HL-60 (cell line): ENCODE data around the gene RCAN3.
"Not testable (repeated sequence)": the region's sequence is repeated elsewhere in the genome, so short reads cannot be mapped to it uniquely, and the experiment has no call there.

ENCODE experiments used
- DNase-seq, 2 experiments: peaks; one replicate each; pipeline ENCODE4 v3.0.0-alpha.2; 2010 to 2020; ENCODE audit warnings: low read depth in 1 of 2, low spot score in 1 of 2
- H3K27ac ChIP-seq: fragments of 250-450 bp; sonication (Bioruptor Pico); replicated peaks from 2 replicates; pipeline ENCODE4 v1.5.1; 2020; ENCODE audit warnings: mild to moderate bottlenecking, moderate library complexity
- H3K27me3 ChIP-seq: fragments of 250-450 bp; sonication (Bioruptor Pico); 2 replicates; pipeline ENCODE4 v1.5.1; 2021; ENCODE audit warnings: mild to moderate bottlenecking, moderate library complexity; ENCODE audit not compliant: insufficient read depth, poor library complexity, severe bottlenecking
- H3K4me3 ChIP-seq: replicated peaks from 2 replicates; pipeline ENCODE4 v1.5.1; 2011; ENCODE audit warnings: mild to moderate bottlenecking, control low read depth, low read length; ENCODE audit not compliant: insufficient read depth
- GABPA ChIP-seq: IDR thresholded peaks from 2 replicates; pipeline ENCODE4 v1.6.1; 2012; ENCODE audit warnings: low read depth
- POLR2AphosphoS5 ChIP-seq: IDR thresholded peaks from 2 replicates; pipeline ENCODE4 v1.6.1; 2012; ENCODE audit warnings: low read depth
- SPI1 ChIP-seq: IDR thresholded peaks from 2 replicates; pipeline ENCODE4 v1.6.1; 2012; ENCODE audit warnings: low read depth, mild to moderate bottlenecking, borderline replicate concordance
- TF ChIP-seq, protein P1 (sequence below): IDR thresholded peaks from one replicate; pipeline ENCODE4 v1.5.1; 2011; ENCODE audit warnings: low read length, control low read depth, inconsistent platforms; ENCODE audit not compliant: insufficient read depth
- TF ChIP-seq, protein P2 (sequence below): IDR thresholded peaks from 2 replicates; pipeline ENCODE4 v1.6.1; 2012; ENCODE audit warnings: low read depth; ENCODE audit not compliant: insufficient replicate concordance

Gene RCAN3

DNA sequence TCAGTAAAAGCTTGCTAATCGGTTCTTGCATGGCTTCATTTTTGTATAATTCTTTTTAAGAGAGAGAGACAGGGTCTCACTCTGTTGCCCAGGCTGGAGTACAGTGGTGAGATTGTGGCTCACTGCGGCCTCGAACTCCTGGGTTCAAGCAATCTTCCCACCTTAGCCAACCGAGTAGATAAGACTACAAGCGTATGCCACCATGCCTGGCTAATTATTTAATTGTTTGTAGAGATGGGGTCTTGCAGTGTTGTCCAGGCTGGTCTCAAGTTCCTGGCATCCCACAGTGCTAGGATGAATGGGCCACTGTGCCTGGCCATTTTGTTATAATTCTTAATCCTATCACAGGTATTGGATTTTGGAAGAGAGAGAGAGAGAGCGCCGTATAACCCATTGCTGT is 23.4 kb downstream of the RCAN3 start:
- DNase-seq: no peak

DNA sequence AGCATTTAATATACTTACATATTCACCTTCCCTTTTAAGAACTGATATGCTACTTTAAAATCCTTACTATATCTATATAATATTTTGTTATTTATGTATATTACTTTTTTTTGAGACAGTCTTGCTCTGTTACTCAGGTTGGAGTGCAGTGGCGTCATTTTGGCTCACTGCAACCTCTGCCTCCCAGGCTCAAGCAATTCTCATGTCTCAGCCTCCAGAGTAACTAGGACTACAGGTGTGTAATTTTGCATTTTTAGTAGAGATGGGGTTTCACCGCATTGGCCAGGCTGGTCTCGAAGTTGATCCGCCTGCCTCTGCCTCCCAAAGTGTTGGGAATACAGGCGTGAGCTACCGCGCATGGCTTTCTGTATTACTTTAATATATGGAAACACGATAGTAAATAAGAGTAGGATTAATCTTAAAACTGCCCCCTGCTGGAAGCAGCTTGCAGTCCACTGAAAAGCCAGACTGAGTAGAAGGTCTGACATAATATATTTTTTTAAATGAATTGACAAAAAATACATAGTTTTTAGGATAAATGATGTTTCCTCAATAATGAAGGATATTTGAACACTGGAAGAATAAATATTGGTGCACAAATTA is 24.4 kb downstream of the RCAN3 start:
- no peaks in the 10 kb centered on the region for H3K27me3 ChIP-seq
- DNase-seq: peak in 1 of 2 experiments; percentile 35
- H3K4me3 ChIP-seq: no peak overlapping the region
- no peak for TF ChIP-seq SPI1
- TF ChIP-seq, protein P1, sequence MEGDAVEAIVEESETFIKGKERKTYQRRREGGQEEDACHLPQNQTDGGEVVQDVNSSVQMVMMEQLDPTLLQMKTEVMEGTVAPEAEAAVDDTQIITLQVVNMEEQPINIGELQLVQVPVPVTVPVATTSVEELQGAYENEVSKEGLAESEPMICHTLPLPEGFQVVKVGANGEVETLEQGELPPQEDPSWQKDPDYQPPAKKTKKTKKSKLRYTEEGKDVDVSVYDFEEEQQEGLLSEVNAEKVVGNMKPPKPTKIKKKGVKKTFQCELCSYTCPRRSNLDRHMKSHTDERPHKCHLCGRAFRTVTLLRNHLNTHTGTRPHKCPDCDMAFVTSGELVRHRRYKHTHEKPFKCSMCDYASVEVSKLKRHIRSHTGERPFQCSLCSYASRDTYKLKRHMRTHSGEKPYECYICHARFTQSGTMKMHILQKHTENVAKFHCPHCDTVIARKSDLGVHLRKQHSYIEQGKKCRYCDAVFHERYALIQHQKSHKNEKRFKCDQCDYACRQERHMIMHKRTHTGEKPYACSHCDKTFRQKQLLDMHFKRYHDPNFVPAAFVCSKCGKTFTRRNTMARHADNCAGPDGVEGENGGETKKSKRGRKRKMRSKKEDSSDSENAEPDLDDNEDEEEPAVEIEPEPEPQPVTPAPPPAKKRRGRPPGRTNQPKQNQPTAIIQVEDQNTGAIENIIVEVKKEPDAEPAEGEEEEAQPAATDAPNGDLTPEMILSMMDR: no peak
- TF ChIP-seq POLR2AphosphoS5: no peak
- H3K27ac ChIP-seq: no peak overlapping the region

More for the DNA sequence above, 23.4 kb downstream of the RCAN3 start:
- Histone ChIP-seq H3K4me3 (no peak overlapping the region), H3K27ac (no peak overlapping the region), H3K27me3 (no peaks in the 10 kb centered on the region)
- TF ChIP-seq SPI1 (no peak), GABPA (no peak), POLR2AphosphoS5 (no peak)
- TF ChIP-seq, protein P2, sequence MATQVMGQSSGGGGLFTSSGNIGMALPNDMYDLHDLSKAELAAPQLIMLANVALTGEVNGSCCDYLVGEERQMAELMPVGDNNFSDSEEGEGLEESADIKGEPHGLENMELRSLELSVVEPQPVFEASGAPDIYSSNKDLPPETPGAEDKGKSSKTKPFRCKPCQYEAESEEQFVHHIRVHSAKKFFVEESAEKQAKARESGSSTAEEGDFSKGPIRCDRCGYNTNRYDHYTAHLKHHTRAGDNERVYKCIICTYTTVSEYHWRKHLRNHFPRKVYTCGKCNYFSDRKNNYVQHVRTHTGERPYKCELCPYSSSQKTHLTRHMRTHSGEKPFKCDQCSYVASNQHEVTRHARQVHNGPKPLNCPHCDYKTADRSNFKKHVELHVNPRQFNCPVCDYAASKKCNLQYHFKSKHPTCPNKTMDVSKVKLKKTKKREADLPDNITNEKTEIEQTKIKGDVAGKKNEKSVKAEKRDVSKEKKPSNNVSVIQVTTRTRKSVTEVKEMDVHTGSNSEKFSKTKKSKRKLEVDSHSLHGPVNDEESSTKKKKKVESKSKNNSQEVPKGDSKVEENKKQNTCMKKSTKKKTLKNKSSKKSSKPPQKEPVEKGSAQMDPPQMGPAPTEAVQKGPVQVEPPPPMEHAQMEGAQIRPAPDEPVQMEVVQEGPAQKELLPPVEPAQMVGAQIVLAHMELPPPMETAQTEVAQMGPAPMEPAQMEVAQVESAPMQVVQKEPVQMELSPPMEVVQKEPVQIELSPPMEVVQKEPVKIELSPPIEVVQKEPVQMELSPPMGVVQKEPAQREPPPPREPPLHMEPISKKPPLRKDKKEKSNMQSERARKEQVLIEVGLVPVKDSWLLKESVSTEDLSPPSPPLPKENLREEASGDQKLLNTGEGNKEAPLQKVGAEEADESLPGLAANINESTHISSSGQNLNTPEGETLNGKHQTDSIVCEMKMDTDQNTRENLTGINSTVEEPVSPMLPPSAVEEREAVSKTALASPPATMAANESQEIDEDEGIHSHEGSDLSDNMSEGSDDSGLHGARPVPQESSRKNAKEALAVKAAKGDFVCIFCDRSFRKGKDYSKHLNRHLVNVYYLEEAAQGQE: no peak
- TF ChIP-seq, protein P1: no peak

DNA sequence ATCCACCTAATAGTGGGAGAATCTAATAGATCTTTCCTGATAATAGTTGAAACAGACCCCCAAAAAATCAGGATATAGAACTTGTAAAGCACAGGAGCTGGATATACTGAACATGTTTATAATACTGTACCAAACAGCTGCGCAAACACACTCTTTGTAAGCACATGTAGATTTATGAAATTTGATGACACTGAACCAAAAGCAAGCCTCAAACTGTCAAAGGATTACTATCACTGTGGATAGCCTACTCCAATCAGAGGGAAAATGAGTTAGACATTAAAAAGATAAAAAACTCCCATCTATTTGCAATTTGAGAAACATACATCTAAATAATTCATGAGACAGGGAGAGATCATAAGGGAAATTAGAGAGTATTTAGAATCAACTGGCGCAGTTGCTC is 26.1 kb downstream of the RCAN3 start:
- TF ChIP-seq, protein P1: no peak
- no peak for TF ChIP-seq POLR2AphosphoS5
- TF ChIP-seq, protein P2: no peak
- TF ChIP-seq SPI1: no peak
- TF ChIP-seq GABPA: no peak
- Histone ChIP-seq H3K4me3 (no peak overlapping the region), H3K27me3 (no peaks in the 10 kb centered on the region), H3K27ac (no peak overlapping the region)
- DNase-seq: no peak

DNA sequence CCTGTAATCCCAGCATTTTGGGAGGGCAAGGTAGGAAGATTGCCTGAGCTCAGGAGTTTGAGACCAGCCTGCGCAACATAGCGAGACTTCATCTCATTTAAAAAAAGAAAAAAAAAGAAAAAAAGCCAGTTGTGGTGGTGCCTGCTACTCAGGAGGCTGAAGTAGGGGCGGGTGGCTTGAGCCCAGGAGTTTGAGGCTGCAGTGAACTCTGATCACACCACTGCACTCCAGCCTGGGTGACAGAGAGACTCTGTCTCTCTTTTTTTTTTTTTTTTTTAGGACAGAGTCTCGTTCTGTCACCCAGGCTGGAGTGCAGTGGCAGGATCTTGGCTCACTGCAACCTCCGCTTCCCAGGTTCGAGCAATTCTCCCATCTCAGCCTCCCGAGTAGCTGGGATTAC is 26.7 kb downstream of the RCAN3 start:
- H3K27ac ChIP-seq, H3K4me3 ChIP-seq, DNase-seq, H3K27me3 ChIP-seq: not testable (repeated sequence)
